DND-41 (cell line): ENCODE results near the gene FAM229A.

Source experiments
- EZH2 ChIP-seq: IDR thresholded peaks from 3 replicates; pipeline ENCODE4 v1.6.1; 2012; ENCODE audit warnings: borderline replicate concordance, low read depth, mild to moderate bottlenecking, moderate library complexity, low read length, inconsistent platforms; ENCODE audit not compliant: severe bottlenecking
- TF ChIP-seq, protein P1 (sequence below): IDR thresholded peaks from 2 replicates; pipeline ENCODE4 v1.5.1; 2012; ENCODE audit warnings: borderline replicate concordance, low read length, moderate library complexity, mild to moderate bottlenecking; ENCODE audit not compliant: poor library complexity, severe bottlenecking; ENCODE audit errors: extremely low read depth

DNA sequence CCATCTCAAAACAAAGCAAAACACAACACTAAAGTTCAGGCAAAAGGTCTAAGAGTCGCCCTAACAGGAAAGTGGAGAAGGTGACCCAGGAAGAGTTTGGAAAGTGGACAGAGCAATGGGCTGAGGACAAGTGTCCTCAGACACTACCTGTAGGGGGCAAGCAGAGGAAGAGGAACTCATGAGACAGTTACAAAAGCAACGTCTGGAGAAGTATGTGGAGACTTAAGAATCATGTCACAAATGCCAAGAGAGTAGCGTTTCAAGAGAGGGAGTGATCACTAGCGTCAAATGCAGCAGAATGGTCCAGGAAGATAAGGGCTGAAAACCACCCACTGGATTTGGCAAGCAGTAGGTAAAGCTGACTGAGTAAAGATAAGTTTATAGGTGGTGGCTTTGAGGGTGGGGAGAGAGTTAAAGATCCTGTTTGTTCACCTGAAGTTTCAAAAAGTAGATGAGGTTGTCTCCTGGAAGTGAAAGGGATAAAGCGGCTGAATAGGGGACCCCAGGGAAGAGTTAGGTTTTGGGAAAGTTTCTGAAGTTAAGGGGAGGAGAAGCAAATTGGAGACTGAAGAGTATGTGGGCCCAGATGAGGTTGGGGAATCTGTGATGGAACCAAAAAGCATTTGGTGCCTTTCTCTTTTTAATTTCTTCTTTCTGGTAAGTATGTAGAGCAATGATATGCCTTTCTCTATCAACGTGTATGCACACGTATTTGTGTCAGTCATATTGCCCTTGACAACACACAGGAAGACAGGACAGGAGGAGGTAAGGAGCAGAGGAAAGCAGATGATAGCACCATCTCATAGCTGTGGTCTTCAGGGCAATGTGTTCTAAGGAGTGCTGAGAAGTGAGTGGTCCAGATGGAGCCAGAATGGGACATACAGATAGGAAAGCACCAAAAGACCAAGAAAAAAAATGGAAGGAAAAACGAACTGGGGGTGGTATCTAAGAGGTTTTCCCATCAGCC is 28.9 kb upstream of the FAM229A start:
- TF ChIP-seq, protein P1, sequence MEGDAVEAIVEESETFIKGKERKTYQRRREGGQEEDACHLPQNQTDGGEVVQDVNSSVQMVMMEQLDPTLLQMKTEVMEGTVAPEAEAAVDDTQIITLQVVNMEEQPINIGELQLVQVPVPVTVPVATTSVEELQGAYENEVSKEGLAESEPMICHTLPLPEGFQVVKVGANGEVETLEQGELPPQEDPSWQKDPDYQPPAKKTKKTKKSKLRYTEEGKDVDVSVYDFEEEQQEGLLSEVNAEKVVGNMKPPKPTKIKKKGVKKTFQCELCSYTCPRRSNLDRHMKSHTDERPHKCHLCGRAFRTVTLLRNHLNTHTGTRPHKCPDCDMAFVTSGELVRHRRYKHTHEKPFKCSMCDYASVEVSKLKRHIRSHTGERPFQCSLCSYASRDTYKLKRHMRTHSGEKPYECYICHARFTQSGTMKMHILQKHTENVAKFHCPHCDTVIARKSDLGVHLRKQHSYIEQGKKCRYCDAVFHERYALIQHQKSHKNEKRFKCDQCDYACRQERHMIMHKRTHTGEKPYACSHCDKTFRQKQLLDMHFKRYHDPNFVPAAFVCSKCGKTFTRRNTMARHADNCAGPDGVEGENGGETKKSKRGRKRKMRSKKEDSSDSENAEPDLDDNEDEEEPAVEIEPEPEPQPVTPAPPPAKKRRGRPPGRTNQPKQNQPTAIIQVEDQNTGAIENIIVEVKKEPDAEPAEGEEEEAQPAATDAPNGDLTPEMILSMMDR, result no peak
- no peak for TF ChIP-seq EZH2
